Sigmoid colon (tissue), 4 donors: ENCODE data around the gene CCNL1.

Experiments
- EP300 ChIP-seq, 4 donors: sonication (generic); formaldehyde crosslinking; IDR thresholded peaks; one replicate each; pipeline ENCODE4 v1.6.1; 2017; ENCODE audit warnings: antibody characterized with exemption in 4 of 4
- POLR2A ChIP-seq, 2 donors: fragments of 450-650 bp; IDR thresholded peaks; one replicate each; pipeline ENCODE4 v1.6.1; 2016; ENCODE audit warnings: antibody characterized with exemption in 2 of 2, mild to moderate bottlenecking in 2 of 2, moderate library complexity in 2 of 2
- POLR2AphosphoS5 ChIP-seq, 4 donors: sonication (generic); formaldehyde crosslinking; IDR thresholded peaks; one replicate each; pipeline ENCODE4 v1.6.1; 2017; ENCODE audit warnings: antibody characterized with exemption in 4 of 4
- TF ChIP-seq, protein P1 (sequence below), 4 experiments: fragments of 450-650 bp in 3 of 4; fragments of 200-600 bp in 1 of 4; IDR thresholded peaks; one replicate each; pipeline ENCODE4 v1.5.1; 2016 to 2019; ENCODE audit warnings: antibody characterized with exemption in 4 of 4, mild to moderate bottlenecking in 3 of 4, moderate library complexity in 2 of 4

GRCh38 chr3:157204880-157205279, 44.9 kb upstream of the CCNL1 start:
- TF ChIP-seq, protein P1, sequence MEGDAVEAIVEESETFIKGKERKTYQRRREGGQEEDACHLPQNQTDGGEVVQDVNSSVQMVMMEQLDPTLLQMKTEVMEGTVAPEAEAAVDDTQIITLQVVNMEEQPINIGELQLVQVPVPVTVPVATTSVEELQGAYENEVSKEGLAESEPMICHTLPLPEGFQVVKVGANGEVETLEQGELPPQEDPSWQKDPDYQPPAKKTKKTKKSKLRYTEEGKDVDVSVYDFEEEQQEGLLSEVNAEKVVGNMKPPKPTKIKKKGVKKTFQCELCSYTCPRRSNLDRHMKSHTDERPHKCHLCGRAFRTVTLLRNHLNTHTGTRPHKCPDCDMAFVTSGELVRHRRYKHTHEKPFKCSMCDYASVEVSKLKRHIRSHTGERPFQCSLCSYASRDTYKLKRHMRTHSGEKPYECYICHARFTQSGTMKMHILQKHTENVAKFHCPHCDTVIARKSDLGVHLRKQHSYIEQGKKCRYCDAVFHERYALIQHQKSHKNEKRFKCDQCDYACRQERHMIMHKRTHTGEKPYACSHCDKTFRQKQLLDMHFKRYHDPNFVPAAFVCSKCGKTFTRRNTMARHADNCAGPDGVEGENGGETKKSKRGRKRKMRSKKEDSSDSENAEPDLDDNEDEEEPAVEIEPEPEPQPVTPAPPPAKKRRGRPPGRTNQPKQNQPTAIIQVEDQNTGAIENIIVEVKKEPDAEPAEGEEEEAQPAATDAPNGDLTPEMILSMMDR (IDR thresholded peaks at IDR 0.05) = no peak
- no peak for TF ChIP-seq EP300 (IDR thresholded peaks at IDR 0.05)
- TF ChIP-seq POLR2A (IDR thresholded peaks at IDR 0.05) = no peak
- no peak for TF ChIP-seq POLR2AphosphoS5 (IDR thresholded peaks at IDR 0.05)
